Epithelial cell of proximal tubule (primary cell): ENCODE data around the gene CAGE1. TPM values are rescaled to one million over a fixed set of nuclear protein-coding genes. Genes with fewer than 3 reads are reported as not detected.

Experiments used
- DNase-seq: peaks from one replicate; pipeline ENCODE4 v3.0.0-alpha.2; 2011; ENCODE audit warnings: low read depth
- H3K4me3 ChIP-seq: 2 replicates; pipeline ENCODE4 v1.5.1; 2011; ENCODE audit warnings: low read depth, mild to moderate bottlenecking, low read length
- CTCF ChIP-seq: conservative IDR thresholded peaks from 2 replicates; pipeline ENCODE4 v1.5.1; 2012; ENCODE audit warnings: low read depth, mild to moderate bottlenecking, low read length
- total RNA-seq: library from RNA; depleted of rRNA; stranded (reverse); fragments of >200 nt; gene quantifications from 2 replicates; pipeline ENCODE4 v1.2.3, GENCODE V29; 2015

CAGE1 gene
- total RNA-seq, 1 donor from 2014 or later = not detected

- H3K4me3 ChIP-seq = no peak overlapping the region
- TF ChIP-seq CTCF = no peak
- no peak for DNase-seq
These were observed 42.3 kb upstream of the CAGE1 start for GRCh38 chr6:7431674-7432390.

GRCh38 chr6:7431313-7431673 lies 41.8 kb upstream of the CAGE1 start:
- no peak for TF ChIP-seq CTCF
- H3K4me3 ChIP-seq = no peak overlapping the region
- DNase-seq = no peak

GRCh38 chr6:7426447-7427169 lies 37.1 kb upstream of the CAGE1 start:
- DNase-seq = no peak
- TF ChIP-seq CTCF = no peak

GRCh38 chr6:7425808-7426190 lies 36.3 kb upstream of the CAGE1 start:
- no peak overlapping the region for H3K4me3 ChIP-seq
- no peak for DNase-seq
- no peak for TF ChIP-seq CTCF

More at GRCh38 chr6:7426447-7427169, 37.1 kb upstream of the CAGE1 start:
- H3K4me3 ChIP-seq = no peak overlapping the region

- H3K4me3 ChIP-seq = no peak overlapping the region
- peak; percentile 71 for TF ChIP-seq CTCF
- DNase-seq = peak; percentile 16
These were observed 35.6 kb upstream of the CAGE1 start for GRCh38 chr6:7424967-7425807.

- H3K4me3 ChIP-seq = no peak overlapping the region
- no peak for TF ChIP-seq CTCF
- DNase-seq = no peak
These were observed 34.5 kb upstream of the CAGE1 start for GRCh38 chr6:7424058-7424457.
